GM21619 (cell line): ENCODE data around the gene OR9A4.
A peak's percentile ranks its signal among the peaks of the same experiment; 100 is the strongest.
"Not testable (repeated sequence)": the region's sequence is repeated elsewhere in the genome, so short reads cannot be mapped to it uniquely, and the experiment has no call there.

Experiments
- ATAC-seq: cut with Tn5 transposase; IDR thresholded peaks from one replicate; pipeline ENCODE4 v1.9.1; 2021; ENCODE audit not compliant: unreplicated experiment

OR9A4 gene, protein sequence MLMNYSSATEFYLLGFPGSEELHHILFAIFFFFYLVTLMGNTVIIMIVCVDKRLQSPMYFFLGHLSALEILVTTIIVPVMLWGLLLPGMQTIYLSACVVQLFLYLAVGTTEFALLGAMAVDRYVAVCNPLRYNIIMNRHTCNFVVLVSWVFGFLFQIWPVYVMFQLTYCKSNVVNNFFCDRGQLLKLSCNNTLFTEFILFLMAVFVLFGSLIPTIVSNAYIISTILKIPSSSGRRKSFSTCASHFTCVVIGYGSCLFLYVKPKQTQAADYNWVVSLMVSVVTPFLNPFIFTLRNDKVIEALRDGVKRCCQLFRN

DNA sequence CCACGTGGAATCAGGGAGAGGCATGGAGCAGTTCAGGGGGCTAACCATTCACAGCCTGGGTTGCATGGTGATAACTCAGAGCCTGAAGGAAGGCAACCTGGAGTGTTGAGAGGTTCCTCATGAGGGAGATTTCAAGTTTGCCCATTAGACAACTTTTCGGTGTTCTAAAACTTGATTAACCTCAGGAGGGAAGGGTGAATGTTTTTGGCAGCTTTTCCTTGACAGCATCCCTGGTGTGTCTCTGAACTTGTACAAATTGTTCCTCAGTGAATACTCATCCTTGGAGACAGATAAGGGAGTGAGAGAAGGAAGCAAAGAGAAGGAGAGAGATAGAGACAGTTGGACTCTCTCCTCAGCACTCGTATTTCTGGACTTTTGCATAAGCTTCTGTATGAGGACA is at the start of gene OR9A4:
Gene OR9A4, plus strand, starts transcription at position 301 of the 400 bp plus-strand sequence. CDS start 2,477 bp downstream, outside the sequence.
- peak; percentile 5 for ATAC-seq

DNA sequence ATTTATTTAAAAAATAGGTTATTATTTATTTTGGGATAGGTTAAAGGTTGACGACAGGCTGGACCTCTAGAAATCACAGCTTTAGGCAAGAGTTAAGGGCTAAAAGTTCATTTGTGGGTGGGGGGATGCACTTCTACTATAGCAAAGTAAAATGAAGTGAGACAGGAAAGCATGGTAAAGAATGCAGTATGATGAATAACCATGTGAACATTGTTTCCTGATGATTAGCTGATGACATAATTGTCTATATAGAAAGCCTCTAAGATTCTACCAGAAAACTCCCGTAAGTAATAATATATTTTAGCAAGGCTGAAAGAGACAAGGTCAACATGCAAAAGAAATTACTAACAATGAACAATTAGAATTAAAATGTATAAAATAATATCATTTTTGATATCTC is 49.2 kb upstream of the OR9A4 start:
- no peak for ATAC-seq

DNA sequence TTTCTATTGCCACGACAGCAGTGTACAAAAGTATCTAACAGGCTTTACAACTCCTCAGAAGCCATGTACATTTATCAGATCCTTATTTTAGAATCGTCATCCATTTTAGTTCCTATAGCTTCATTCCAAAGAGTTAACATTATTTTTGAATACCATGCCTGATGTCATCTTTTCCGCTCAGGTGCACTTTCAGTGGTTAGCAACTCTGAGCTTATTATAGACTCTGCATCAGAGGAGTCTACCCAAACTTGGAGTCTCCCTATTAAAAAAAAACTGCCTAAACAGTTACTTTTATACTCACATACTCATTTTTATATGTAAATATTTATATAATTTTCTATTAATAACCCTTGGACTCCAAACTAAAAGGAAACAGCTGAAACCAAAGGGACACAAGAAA is 43.3 kb upstream of the OR9A4 start:
- no peak for ATAC-seq

DNA sequence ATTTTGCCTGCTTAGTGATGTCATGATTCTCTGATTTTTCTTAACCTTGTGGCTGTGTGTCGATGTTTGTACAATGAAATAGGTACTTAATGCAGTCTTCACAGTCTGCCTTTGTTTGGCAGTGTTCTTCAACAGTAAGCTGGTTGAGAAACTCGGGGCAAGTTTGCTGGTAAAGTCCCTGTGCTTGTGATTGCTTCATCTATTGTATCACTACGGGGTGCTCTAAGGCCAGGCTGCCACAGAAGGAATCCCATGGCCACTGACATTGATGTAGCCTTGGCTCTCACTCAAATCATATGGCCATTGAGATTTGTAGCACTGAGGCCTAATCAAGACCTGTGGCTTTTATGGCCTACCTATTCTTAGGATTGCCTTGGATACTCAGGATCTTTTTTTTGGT is 41.4 kb upstream of the OR9A4 start:
- ATAC-seq: no peak

DNA sequence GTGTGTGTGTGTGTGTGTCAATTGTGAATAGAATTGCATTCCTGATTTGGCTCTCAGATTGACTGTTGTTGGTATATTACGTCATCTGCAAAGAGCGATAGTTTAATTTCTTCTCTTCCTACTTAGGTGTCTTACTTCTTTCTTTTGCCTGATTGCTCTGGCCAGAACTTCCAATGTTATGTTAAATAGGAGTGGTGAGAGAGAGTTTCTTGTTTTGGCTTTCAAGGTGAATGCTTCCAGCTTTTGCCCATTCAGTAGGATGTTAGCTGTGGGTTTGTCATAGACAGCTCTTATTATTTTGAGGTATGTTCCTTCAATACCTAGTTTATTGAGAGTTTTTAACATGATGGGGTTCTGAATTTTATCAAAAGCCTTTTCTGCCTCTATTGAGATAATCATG is 40.7 kb upstream of the OR9A4 start:
- ATAC-seq: no peak

DNA sequence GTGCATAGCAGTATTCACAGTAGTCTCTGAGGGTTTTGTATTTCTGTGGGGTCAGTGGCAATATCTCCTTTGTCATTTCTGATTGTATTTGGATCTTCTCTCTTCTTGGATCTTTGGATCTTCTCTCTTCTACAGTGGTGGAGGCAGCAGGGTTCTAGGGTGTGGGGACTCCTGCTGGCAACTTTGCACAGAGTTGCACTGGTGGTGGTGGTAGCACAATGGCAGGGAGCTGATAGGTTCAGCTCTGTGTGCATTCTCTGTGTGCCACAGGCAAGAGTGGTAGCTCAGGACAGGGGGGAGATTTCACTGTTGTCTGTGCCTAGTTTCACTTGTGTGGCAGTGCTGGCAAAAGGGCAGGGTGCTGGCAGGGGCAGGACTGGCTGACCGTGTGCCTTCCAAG is 39.8 kb upstream of the OR9A4 start:
- no peak for ATAC-seq

DNA sequence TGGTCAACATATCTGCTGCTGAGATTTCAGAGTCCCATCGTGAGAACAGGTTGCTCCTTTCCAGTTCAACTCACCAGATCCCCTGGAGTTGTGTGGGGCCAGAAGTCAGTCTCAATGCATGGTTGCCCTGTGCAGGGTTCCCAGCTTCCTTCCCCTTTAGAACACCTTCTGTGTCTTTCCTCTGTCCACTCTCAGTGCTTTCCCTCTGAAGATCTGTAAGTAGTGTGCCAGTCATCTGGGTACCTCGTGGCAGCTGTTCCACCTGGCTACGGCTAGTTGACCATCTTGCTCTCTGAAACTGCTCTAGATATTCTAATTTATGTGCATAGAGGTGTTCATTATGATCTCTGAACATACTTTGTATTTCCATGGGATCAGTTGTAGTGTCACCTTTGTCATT is 38.8 kb upstream of the OR9A4 start:
- no peak for ATAC-seq

DNA sequence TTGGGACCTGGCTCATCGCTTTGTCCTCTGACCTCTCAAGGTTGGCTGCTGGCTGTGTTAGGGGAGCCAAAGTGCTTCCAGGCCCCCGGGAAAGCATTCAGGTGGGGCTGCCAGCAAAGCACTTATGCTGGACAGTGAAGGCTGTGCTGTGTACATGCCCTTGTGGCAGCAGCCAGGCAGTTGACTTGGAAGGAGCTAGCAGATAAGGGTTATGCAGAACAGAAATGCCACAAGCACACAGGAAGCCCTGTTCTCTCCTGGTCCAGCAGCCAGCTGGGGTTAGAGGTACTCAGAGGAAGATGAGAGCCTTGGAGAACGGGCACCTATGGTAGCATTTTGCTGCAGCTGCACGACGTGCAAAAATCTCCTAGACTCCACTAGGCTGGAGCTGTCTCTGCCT is 35.2 kb upstream of the OR9A4 start:
- no peak for ATAC-seq

DNA sequence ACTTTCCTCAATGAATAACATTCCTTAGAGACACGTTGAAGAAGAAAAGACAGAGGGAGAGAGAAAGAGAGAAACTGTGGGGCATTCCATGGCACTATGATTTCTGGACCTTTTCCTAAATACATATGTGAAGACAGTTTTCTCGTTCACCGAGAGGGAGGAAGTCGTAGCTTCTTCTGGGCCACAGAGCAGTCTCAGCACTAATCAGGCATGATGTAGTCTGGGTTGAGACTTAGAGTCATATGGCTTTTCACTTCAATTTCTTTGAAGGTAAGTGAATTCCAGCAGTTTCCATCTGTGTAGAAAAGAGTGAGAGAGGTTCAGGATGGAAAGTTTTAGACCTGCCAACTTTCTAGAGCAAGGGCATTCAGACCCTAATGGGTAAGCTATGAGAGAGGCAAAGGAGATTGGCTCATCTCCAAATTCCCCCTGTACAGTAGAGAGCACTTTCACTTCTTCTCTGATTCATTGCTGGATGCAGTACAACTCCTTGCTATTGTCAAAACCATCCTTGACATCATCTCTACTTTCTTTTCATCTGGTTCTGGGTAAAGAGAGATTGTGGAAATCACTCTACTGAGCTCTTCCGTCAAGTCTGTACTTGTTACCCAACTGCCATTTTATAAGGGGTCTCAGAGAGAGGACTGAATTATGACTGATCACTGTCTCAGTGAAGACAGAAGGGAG is 31.5 kb upstream of the OR9A4 start:
- ATAC-seq: peak; percentile 83

DNA sequence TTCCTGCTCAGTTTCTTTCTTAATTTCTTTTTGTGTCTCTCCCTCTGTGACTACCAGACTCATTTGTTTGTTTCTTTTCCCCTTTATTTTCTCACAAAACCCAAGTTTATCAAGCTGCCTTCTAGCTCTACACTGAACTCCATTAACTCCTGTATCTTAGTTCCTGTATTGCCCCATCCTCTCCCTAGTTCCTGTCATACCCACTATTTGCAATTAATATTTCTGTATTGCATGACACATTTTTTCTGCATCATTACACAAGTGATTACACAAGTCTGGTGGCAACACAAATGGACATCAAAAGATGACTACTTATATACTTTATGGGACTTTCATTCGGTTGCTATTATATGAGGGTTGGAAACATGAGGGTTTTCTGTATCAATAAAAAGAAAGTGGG is 26.9 kb upstream of the OR9A4 start:
- no peak for ATAC-seq

DNA sequence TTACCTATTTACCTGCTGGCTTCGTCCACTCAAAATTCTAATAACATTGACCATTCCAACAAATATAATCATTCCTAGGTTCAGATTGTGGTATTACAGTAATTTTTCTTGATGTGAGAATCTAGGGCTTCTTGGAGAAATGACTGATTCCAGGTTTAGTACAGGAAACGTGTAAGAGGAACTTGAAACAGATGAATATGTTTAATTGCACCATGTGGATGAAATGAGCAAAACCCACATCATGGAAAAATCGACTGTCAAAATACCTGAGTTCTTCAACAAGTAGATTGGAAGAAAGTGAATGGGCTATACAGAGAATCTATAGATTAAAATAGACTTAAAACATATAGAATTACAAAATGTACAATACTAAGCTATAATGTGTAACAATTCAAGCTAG is 24.9 kb upstream of the OR9A4 start:
- ATAC-seq: no peak

DNA sequence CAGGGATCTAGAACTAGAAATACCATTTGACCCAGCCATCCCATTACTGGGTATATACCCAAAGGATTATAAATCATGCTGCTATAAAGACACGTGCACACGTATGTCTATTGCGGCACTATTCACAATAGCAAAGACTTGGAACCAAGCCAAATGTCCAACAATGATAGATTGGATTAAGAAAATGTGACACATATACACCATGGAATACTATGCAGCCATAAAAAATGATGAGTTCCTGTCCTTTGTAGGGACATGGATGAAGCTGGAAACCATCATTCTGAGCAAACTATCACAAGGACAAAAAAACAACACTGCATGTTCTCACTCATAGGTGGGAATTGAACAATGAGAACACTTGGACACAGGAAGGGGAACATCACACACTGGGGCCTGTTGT is 16.8 kb upstream of the OR9A4 start:
- ATAC-seq: not testable (repeated sequence)

DNA sequence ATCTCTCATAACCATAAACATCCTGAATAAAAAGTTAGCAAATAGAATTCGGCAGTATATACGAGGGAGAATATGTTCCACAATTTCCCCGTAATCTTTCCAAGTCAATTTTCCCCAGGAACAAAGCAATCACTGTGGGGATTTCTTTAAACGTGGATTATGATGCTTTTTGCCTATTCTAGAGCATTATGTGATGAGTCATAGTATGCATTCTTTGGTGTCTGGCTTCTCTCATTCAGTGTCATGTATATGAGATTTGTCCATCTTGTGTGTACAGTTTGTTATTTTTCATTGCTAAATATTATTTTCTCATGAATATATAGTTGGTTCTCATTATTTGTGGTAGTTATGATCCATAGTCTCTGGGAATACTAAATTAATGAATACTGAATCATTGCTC is 9.9 kb upstream of the OR9A4 start:
- no peak for ATAC-seq

DNA sequence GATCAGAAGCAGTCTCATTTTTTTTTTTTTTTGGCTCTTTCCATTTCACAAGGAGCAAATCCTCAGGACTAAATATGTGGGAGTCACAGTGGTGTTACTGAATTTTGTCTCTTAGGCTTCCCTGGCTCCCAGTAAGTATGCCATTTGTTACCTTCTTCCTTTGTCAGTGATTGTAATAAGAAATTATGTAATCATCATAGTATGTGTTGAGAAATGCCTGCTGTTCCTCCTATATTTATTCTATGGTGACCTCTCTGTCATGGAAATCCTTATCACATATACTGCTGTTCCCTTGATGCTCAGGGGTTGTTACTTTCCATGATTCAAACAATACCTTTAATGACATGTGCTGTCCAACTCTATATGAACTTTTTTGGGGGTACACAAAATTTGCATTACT is 4.8 kb upstream of the OR9A4 start:
- no peak for ATAC-seq

DNA sequence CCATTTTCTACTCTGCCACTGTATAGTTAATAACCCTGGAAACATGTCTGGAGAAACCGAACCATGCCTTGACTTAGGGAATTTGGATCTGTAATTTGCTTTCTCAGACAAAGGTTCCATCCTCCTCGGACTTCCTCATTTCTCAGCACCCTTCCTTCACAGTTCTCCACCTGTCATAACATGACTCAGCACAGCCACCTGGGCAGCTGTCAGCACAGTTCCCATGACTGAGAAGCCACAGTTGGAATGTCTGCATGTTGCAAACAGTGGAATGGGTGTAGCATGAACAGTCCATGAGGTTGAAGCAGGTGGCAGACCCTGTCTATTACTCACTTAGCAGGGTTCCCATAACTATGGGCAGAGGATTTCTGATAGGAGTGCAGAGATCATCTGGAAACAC is 634 bp upstream of the OR9A4 start:
- peak; percentile 50 for ATAC-seq

DNA sequence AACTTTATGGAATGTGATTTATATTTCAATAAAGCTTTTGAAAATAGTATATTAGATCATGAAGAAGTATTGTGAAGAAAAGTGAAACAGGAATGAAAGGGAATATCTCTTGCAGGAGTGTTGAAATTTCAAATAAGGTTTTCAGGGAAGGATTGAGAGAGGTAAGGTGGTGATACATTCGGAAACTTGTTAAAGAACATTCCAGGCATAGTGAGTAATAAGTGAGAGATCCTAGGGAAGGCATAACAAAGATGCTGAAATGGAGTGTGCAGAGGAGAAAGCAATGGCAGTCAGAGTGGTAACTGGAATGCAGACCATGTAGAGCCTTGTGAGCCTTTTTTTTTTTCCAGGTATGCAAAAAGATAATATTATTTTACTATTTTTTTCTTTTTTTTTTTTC is 4.1 kb downstream of the OR9A4 start:
- ATAC-seq: no peak

DNA sequence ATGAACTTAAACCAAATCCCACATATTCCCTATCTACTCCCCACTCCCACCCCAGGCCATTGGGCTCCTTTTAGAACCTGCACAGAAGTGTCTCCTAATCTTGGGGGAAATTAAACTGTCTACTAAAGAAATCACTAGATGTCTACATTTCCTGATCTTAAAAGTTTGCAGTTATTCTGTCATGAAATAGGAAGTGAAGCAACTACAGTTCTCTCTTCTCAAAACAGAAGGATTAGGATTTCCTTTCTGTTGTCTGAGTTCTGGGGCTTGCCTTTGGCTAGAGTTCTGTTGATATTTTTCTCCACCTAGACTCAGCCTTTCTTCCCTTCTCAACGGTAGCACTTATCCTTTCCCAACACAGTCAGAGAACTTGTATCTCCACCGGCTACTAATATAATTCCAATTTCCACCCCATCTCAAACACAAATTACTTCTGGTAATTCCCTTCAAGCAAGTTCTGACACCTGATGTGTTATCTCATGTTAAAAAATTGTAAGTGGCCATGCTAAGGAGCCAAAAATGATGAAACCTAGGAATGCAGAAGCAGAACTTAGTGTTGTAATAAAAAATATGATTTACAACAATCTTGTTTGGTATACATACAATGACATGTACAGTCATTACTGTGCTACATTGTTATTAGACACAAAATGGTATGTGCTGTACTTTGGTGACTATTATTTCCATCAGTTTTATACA is 12.1 kb downstream of the OR9A4 start:
- ATAC-seq: no peak

DNA sequence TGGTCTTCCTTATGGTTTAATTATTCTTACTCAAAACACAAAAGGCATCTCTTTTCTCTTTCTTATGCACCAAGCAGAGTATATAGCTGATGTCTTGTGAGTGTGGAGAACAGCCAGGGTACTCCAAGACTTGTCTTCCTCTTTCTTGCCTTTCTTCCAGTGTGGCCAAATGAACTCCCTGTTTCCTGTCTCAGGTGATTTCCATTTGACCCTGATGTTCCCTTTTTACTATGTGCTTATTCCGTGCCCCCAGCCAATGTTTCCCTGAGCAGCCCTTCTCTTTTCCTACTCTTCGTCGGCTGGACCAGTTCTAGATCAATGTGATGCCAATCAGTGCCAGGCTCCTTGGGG is 12.6 kb downstream of the OR9A4 start:
- ATAC-seq: no peak

DNA sequence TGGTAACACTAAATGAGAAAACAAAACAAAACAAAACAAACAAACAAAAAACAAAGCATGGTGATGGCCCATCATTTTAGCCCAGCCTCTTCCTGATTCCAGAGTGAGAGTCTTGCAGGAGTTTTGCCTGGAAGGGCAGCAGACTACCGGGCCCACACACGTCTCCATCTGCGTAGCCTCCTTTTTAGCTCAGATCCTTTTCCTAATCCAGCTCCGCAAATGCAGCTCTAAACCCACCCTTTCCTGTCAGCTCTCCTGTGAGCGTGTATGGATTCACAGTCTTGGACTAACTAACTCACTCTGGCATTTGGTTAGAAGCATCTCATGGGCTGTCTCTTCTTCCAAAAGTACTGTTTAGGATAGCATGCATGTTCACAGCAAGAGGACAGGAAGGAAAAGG is 14.0 kb downstream of the OR9A4 start:
- ATAC-seq: no peak

DNA sequence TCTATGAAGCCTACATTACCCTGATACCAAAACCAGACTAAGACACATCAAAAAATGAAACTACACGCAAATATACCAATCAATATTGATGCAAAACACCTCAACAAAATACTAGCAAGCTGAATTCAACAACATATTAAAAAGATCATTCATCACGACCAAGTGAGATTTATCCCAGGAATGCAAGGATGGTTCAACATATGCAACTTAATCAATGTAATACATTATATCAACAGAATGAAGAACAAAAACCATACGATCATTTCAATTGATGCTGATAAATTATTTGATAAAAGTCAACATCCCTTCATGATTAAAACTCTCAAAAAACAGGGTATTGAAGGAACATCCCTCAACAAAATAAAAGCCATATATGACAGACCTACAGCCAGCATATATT is 24.9 kb downstream of the OR9A4 start:
- no peak for ATAC-seq

DNA sequence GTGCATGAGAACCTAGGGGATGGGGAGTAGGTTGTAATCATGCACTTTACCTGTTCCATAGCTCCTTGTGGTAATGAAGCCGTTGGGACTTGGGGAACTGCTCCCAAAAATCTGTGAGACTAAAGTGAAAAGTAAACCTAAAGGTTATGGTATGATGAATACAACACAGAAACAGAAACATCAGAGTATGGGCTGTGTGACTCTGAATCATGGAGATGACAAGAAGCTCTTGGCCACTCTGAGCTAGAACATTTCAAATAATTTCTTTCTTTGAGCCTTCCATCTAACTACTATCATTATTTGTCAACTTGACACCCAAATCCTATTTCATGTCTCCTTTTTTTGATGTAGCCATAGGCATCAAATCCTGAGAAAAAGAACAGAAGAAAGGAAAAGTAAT is 27.6 kb downstream of the OR9A4 start:
- no peak for ATAC-seq

DNA sequence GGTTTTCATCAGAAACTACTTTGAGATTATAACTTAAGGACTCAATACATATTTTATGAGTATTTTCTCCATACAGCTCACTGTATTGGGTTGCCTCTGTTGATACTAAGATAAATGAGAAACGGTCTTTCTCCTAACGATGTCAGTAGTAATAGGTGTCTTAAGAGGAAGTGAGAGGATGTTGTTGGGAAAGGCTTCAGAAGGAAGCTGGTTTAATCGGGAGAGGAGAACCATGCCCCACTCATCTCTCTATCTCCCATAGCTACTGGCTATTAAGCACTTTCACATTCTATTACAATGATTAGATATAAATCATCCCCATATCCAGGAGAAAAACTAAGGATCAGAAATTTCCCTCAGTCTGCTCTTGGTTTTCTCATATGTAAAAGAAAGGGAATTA is 28.6 kb downstream of the OR9A4 start:
- ATAC-seq: no peak
